Measurements from ENCODE around the gene RBM28. TPM values are rescaled to one million over a fixed set of nuclear protein-coding genes. Genes with fewer than 3 reads are reported as not detected.

RBM28 gene
- total RNA-seq, 1 experiment from 2014 or later: 45.3 TPM

DNA sequence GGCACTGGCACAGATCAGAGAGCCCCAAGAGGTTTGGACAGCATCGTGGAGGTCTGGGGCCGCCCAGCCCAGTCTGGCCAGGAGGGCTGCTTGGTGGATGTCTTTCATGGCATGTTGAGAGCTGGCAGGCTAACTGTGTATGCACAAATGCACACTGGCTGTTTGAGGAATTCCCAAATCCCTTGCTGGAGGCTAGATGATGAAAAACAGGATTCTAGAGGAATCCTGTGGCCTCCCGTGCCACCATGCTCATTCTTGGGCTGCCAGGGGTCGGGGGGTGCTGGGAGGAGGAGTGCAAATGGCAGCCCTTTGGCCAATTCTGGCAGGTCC, 76.1 kb downstream of the RBM28 start:
- no TSS peak for BruUV-seq (replicated peaks)
- Histone ChIP-seq H2AFZ (ENCODE audit: low read length) (no peak overlapping the region), H3K9me2 (replicated peaks; ENCODE audit: low read length) (no peaks in the 10 kb centered on the region), H3F3A (ENCODE audit: low read length, unreplicated experiment) (no peaks in the 10 kb centered on the region), H3K4me3 (ENCODE audit: low read length) (no peak overlapping the region), H3K79me2 (ENCODE audit: low read length) (no peaks in the 10 kb centered on the region), H3K9me3 (ENCODE audit: low read length) (no peaks in the 10 kb centered on the region), H3K4me2 (ENCODE audit: low read length) (no peak overlapping the region), H3K27me3 (ENCODE audit: low read length) (no peaks in the 10 kb centered on the region), H4K20me1 (ENCODE audit: low read length) (no peaks in the 10 kb centered on the region), H3K27ac (ENCODE audit: low read length) (no peak overlapping the region), H3K9ac (ENCODE audit: low read length) (no peak overlapping the region), H3K4me1 (ENCODE audit: insufficient read depth, low read length) (no peaks in the 10 kb centered on the region), H3K36me3 (ENCODE audit: low read depth, low read length) (no peaks in the 10 kb centered on the region)
- DNase-seq (no peak), ATAC-seq (no peak)
- intact Hi-C loops (cut with micrococcal nuclease): no loop called here
- TF ChIP-seq, protein P1, sequence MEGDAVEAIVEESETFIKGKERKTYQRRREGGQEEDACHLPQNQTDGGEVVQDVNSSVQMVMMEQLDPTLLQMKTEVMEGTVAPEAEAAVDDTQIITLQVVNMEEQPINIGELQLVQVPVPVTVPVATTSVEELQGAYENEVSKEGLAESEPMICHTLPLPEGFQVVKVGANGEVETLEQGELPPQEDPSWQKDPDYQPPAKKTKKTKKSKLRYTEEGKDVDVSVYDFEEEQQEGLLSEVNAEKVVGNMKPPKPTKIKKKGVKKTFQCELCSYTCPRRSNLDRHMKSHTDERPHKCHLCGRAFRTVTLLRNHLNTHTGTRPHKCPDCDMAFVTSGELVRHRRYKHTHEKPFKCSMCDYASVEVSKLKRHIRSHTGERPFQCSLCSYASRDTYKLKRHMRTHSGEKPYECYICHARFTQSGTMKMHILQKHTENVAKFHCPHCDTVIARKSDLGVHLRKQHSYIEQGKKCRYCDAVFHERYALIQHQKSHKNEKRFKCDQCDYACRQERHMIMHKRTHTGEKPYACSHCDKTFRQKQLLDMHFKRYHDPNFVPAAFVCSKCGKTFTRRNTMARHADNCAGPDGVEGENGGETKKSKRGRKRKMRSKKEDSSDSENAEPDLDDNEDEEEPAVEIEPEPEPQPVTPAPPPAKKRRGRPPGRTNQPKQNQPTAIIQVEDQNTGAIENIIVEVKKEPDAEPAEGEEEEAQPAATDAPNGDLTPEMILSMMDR (conservative IDR thresholded peaks at IDR 0.05; ENCODE audit: low read depth, low read length): no peak
- TF ChIP-seq EZH2phosphoT487 (IDR thresholded peaks at IDR 0.05; ENCODE audit: borderline replicate concordance, low read length): no peak
- ChIA-PET POLR2A (ENCODE audit: unreplicated experiment) (no interaction called here), CTCF (interaction anchor here (0.6 kb wide), 2 partner anchors 9 to 534 kb away, joined by 3 read pairs; no protein-coding TSS in a partner anchor)

DNA sequence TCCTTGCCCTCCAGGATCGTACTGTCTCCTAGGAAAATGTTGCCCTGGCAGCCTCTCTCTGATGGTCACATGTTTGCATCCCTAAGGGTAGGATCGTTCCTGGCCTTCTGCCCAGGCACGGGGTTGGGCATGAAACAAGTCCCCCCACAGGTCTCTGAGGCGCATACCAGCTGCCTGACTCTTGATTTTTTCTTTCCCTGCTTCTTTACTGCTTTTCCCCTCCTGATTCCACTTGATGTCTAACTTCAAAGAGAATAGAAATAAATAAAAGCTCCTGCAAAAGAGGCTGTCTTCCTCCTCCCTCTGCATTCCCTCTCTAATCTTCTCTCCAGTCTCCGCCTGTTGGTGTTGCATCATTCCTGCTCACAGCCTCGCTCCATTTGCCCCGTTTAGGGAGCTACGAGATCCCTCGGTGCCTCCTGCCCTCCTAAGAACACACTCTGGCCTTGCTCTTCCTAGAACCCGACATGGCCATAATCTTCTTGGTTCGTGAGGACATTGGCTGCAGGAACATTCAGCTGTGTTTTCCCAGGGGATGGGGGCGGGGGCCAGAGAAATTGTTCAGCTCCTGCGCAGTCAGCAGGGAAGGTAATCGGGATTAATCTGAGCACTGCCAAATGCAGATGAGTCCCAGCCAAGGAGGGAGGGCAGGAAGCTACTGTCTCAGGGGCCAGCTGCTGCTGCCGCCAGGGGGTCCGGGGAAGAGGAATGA, 76.7 kb downstream of the RBM28 start:
- Histone ChIP-seq H3K27ac (ENCODE audit: low read length) (no peak overlapping the region), H3K9me3 (ENCODE audit: low read length) (no peaks in the 10 kb centered on the region), H3K79me2 (ENCODE audit: low read length) (no peaks in the 10 kb centered on the region), H3K9me2 (replicated peaks; ENCODE audit: low read length) (no peaks in the 10 kb centered on the region), H3K4me1 (ENCODE audit: insufficient read depth, low read length) (no peaks in the 10 kb centered on the region), H4K20me1 (ENCODE audit: low read length) (no peaks in the 10 kb centered on the region), H3K27me3 (ENCODE audit: low read length) (no peaks in the 10 kb centered on the region), H3K9ac (ENCODE audit: low read length) (no peak overlapping the region), H3K4me3 (ENCODE audit: low read length) (no peak overlapping the region), H3K36me3 (ENCODE audit: low read depth, low read length) (no peaks in the 10 kb centered on the region), H3F3A (ENCODE audit: low read length, unreplicated experiment) (no peaks in the 10 kb centered on the region), H2AFZ (ENCODE audit: low read length) (no peak overlapping the region), H3K4me2 (ENCODE audit: low read length) (no peak overlapping the region)
- CTCF ChIA-PET: interaction anchor here (0.6 kb wide), 3 partner anchors 8 to 533 kb away, joined by 3 read pairs; no protein-coding TSS in a partner anchor
- intact Hi-C loops (cut with micrococcal nuclease): no loop called here
- ATAC-seq: no peak
- DNase-seq: peak; percentile 13
- POLR2A ChIA-PET (ENCODE audit: unreplicated experiment): interaction anchor here (0.6 kb wide), 1 partner anchor 9 kb away, joined by 4 read pairs; no protein-coding TSS in a partner anchor
- TF ChIP-seq EZH2 (IDR thresholded peaks at IDR 0.05; ENCODE audit: low read length, unreplicated experiment) (no peak), EZH2phosphoT487 (IDR thresholded peaks at IDR 0.05; ENCODE audit: borderline replicate concordance, low read length) (no peak)
- TF ChIP-seq, protein P1 (conservative IDR thresholded peaks at IDR 0.05; ENCODE audit: low read depth, low read length): no peak
- no TSS peak for BruUV-seq (replicated peaks)

DNA sequence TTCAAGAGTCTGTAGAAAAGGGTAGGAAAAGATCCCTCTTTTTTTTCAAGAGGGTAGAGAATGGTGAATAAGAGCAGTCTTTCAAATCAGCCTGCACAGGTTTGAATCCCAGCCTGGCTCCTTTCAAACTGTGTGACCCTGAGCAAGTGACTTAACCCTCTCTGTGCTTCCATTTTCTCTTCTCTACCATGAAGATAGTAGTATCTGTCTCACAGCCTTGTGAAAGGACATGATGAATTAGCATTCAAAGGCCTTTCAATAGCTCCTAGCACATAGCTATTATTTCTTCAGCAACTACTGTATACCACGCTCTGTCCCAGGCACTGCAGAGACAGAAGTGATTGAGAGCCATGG, 77.2 kb downstream of the RBM28 start:
- no peaks in the 10 kb centered on the region for H3K9me2 ChIP-seq (replicated peaks; ENCODE audit: low read length)
- no peaks in the 10 kb centered on the region for H3K79me2 ChIP-seq (ENCODE audit: low read length)
- TF ChIP-seq, protein P1 (conservative IDR thresholded peaks at IDR 0.05; ENCODE audit: low read depth, low read length): no peak
- no peak for TF ChIP-seq EZH2 (IDR thresholded peaks at IDR 0.05; ENCODE audit: low read length, unreplicated experiment)
- TF ChIP-seq EZH2phosphoT487 (IDR thresholded peaks at IDR 0.05; ENCODE audit: borderline replicate concordance, low read length): no peak
- H3K27me3 ChIP-seq (ENCODE audit: low read length): no peaks in the 10 kb centered on the region
- intact Hi-C loops (cut with micrococcal nuclease): no loop called here
- H2AFZ ChIP-seq (ENCODE audit: low read length): no peak overlapping the region
- no TSS peak for BruUV-seq (replicated peaks)
- H3K4me2 ChIP-seq (ENCODE audit: low read length): no peak overlapping the region
- H3F3A ChIP-seq (ENCODE audit: low read length, unreplicated experiment): no peaks in the 10 kb centered on the region
- CTCF ChIA-PET: interaction anchor here (0.6 kb wide), 1 partner anchor 10 kb away, joined by 3 read pairs; no protein-coding TSS in a partner anchor
- no peaks in the 10 kb centered on the region for H3K9me3 ChIP-seq (ENCODE audit: low read length)
- no peaks in the 10 kb centered on the region for H3K4me1 ChIP-seq (ENCODE audit: insufficient read depth, low read length)
- ATAC-seq (no peak), DNase-seq (no peak)
- no peaks in the 10 kb centered on the region for H3K36me3 ChIP-seq (ENCODE audit: low read depth, low read length)
- H3K9ac ChIP-seq (ENCODE audit: low read length): no peak overlapping the region
- H3K4me3 ChIP-seq (ENCODE audit: low read length): no peak overlapping the region
- POLR2A ChIA-PET (ENCODE audit: unreplicated experiment): interaction anchor here (0.6 kb wide), 1 partner anchor 8 kb away, joined by 4 read pairs; no protein-coding TSS in a partner anchor
- no peak overlapping the region for H3K27ac ChIP-seq (ENCODE audit: low read length)
- H4K20me1 ChIP-seq (ENCODE audit: low read length): no peaks in the 10 kb centered on the region

Data from PC-3 (cell line).